B cell (primary cell): ENCODE measurements around the gene CATSPERD. TPM values are rescaled to one million over a fixed set of nuclear protein-coding genes. Genes with fewer than 3 reads are reported as not detected.

Experiments used
- ATAC-seq: fragments of 200-7000 bp; cut with Tn5 transposase; one replicate; pipeline ENCODE4 v1.10.0; 2021; ENCODE audit warnings: low read depth, mild to moderate bottlenecking, moderate number of reproducible peaks, moderate library complexity
- CTCF ChIA-PET: fragments of 350-600 bp; sonication (Branson Sonifier 250); formaldehyde crosslinking; loops from one replicate; lab custom pipeline; 2021; ENCODE audit warnings: antibody characterized with exemption, inconsistent platforms; lab: Charles Lee
- POLR2A ChIA-PET: fragments of 350-600 bp; sonication (Branson Sonifier 250); formaldehyde crosslinking; loops from one replicate; lab custom pipeline; 2021; ENCODE audit warnings: antibody characterized with exemption; lab: Charles Lee
- DNase-seq: peaks from one replicate; pipeline ENCODE4 v3.0.0; 2013
- H2AFZ ChIP-seq: 2 replicates; pipeline ENCODE4 v1.6.1; 2012; ENCODE audit warnings: mild to moderate bottlenecking, low read depth, low read length; ENCODE audit not compliant: insufficient read depth, poor library complexity, severe bottlenecking
- H3K27ac ChIP-seq, 2 donors: 1 replicate in 1 of 2; 2 replicates in 1 of 2; pipeline ENCODE4 v1.5.1; 2012 to 2013; ENCODE audit warnings: low read length in 2 of 2, mild to moderate bottlenecking in 2 of 2, moderate library complexity in 1 of 2
- H3K27me3 ChIP-seq, 4 experiments: fragments of 200-600 bp in 1 of 4; sonication (generic) in 1 of 4; replicated peaks in 1 of 4; 1 replicate in 2 of 4; 2 replicates in 2 of 4; pipeline versions ENCODE4 v1.6.1 to v1.7.0; 2013 to 2016; ENCODE audit warnings: low read length in 3 of 4, mild to moderate bottlenecking in 2 of 4, mixed read lengths in 1 of 4, moderate library complexity in 1 of 4; ENCODE audit not compliant: insufficient read depth in 4 of 4, control insufficient read depth in 3 of 4; ENCODE audit errors: control extremely low read depth in 1 of 4
- H3K36me3 ChIP-seq, 2 experiments: replicated peaks in 1 of 2; 1 replicate in 1 of 2; 2 replicates in 1 of 2; pipeline versions ENCODE4 v1.6.1 to v1.7.1; 2013; ENCODE audit warnings: low read length in 1 of 2; ENCODE audit not compliant: insufficient read depth in 2 of 2, control insufficient read depth in 1 of 2; ENCODE audit errors: control extremely low read depth in 1 of 2, extremely low read depth in 1 of 2
- H3K4me1 ChIP-seq, 2 donors: fragments of 200-600 bp in 1 of 2; sonication (generic) in 1 of 2; 1 replicate in 1 of 2; 2 replicates in 1 of 2; pipeline versions ENCODE4 v1.5.1 to v1.6.1; 2013 to 2017; ENCODE audit warnings: low read length in 2 of 2; ENCODE audit not compliant: control insufficient read depth in 2 of 2, insufficient read depth in 2 of 2
- H3K4me2 ChIP-seq: replicated peaks from 2 replicates; pipeline ENCODE3; 2012; ENCODE audit warnings: mild to moderate bottlenecking, low read depth, low read length; ENCODE audit not compliant: poor library complexity, severe bottlenecking
- H3K4me3 ChIP-seq, 5 experiments: fragments of 200-600 bp in 1 of 5; sonication (generic) in 1 of 5; 1 replicate in 3 of 5; 2 replicates in 2 of 5; pipeline versions ENCODE4 v1.5.1 to v1.7.0; 2011 to 2016; ENCODE audit warnings: low read length in 4 of 5, mild to moderate bottlenecking in 4 of 5, low read depth in 2 of 5, control low read depth in 1 of 5, moderate library complexity in 1 of 5; ENCODE audit not compliant: insufficient read depth in 1 of 5; ENCODE audit errors: control extremely low read depth in 1 of 5, extremely low read depth in 1 of 5
- H3K79me2 ChIP-seq: fragments of 200-600 bp; sonication (generic); one replicate; pipeline ENCODE4 v1.6.0; 2016; ENCODE audit warnings: low read length; ENCODE audit not compliant: control insufficient read depth, insufficient read depth
- H3K9ac ChIP-seq: fragments of 200-600 bp; sonication (generic); 2 replicates; pipeline ENCODE4 v1.6.1; 2017; ENCODE audit warnings: mild to moderate bottlenecking, low read length, moderate library complexity
- H3K9me3 ChIP-seq, 3 donors: one replicate each; pipeline versions ENCODE4 v1.6.1 to v1.7.1; 2013; ENCODE audit warnings: low read length in 2 of 3; ENCODE audit not compliant: control insufficient read depth in 2 of 3, insufficient read depth in 1 of 3; ENCODE audit errors: control extremely low read depth in 1 of 3
- H4K20me1 ChIP-seq: 2 replicates; pipeline ENCODE4 v1.6.0; 2012; ENCODE audit warnings: mild to moderate bottlenecking, low read length; ENCODE audit not compliant: insufficient read depth, control insufficient read depth, poor library complexity, severe bottlenecking
- H3K27ac Mint-ChIP-seq: one replicate; pipeline ENCODE4 v1.8.0; 2021; ENCODE audit warnings: mixed read lengths
- H3K27me3 Mint-ChIP-seq: one replicate; pipeline ENCODE4 v1.8.0; 2021; ENCODE audit warnings: mixed read lengths
- H3K4me1 Mint-ChIP-seq: one replicate; pipeline ENCODE4 v1.8.0; 2021; ENCODE audit warnings: mixed read lengths
- H3K4me3 Mint-ChIP-seq: one replicate; pipeline ENCODE4 v1.8.0; 2021; ENCODE audit warnings: mixed read lengths
- H3K9me3 Mint-ChIP-seq: one replicate; pipeline ENCODE4 v1.8.0; 2022; ENCODE audit warnings: mixed read lengths; ENCODE audit not compliant: insufficient read depth
- CTCF ChIP-seq: fragments of 200-600 bp; IDR thresholded peaks from one replicate; pipeline ENCODE4 v1.8.0; 2022; ENCODE audit warnings: antibody characterized with exemption, mild to moderate bottlenecking
- EZH2 ChIP-seq: IDR thresholded peaks from 2 replicates; pipeline ENCODE4 v1.6.1; 2012; ENCODE audit warnings: borderline replicate concordance, low read depth, mild to moderate bottlenecking, moderate library complexity, low read length; ENCODE audit not compliant: insufficient read depth, poor library complexity, severe bottlenecking
- WGBS: methylation state at CpG from one replicate; pipeline ENCODE4 v1.1.5; 2013; ENCODE audit warnings: missing lambda C conversion rate; ENCODE audit not compliant: insufficient coverage; 5-methylcytosine and 5-hydroxymethylcytosine counted together
- intact Hi-C: fragments of 100-400 bp; cut with micrococcal nuclease; formaldehyde crosslinking; loops from one replicate; pipeline ENCODE4 v1.10.0; 2022
- polyA plus RNA-seq: library from polyadenylated mRNA; depleted of rRNA; stranded (reverse); fragments of >200 nt; gene quantifications from 2 replicates; pipeline ENCODE4 v1.2.3, GENCODE V29; 2012
- total RNA-seq, 2 donors: library from RNA; stranded (reverse); fragments of 120-200 nt in 1 of 2; gene quantifications; 1 replicate in 1 of 2; 2 replicates in 1 of 2; pipeline versions ENCODE4 v1.2.3 to v1.2.4, GENCODE V29; 2013 to 2022

The CATSPERD gene
- total and polyA plus RNA-seq, 2 donors (not counting 1 experiment from before 2014, with no cell fraction given), result not detected

- H3K4me3 Mint-ChIP-seq, result peak overlapping the region; percentile 77
- Histone ChIP-seq H3K79me2 (peaks cover 41% of the 10 kb centered on the region), H3K4me2 (no peak overlapping the region), H3K9me3 (peaks cover 0 to 7% (median 0%) of the 10 kb centered on the region in 3 donors), H3K27me3 (no peaks in the 10 kb centered on the region), H3K4me1 (peaks cover 3 to 23% of the 10 kb centered on the region in 2 donors), H3K36me3 (peaks cover 0 to 52% of the 10 kb centered on the region in 2 experiments), H3K4me3 (no peak overlapping the region), H2AFZ (no peak overlapping the region), H3K27ac (no peak overlapping the region), H3K9ac (no peak overlapping the region), H4K20me1 (peaks cover 76% of the 10 kb centered on the region)
- no peaks in the 10 kb centered on the region for H3K9me3 Mint-ChIP-seq
- H3K27ac Mint-ChIP-seq, result peak overlapping the region; percentile 86
- peaks cover 33% of the 10 kb centered on the region for H3K4me1 Mint-ChIP-seq
- DNase-seq (peak; percentile 40), ATAC-seq (no peak)
- CTCF ChIA-PET, result no interaction called here
- no peaks in the 10 kb centered on the region for H3K27me3 Mint-ChIP-seq
- TF ChIP-seq EZH2 (no peak), CTCF (no peak)
- WGBS, result 80% methylated on average over 6 of the region's 7 CpGs
- intact Hi-C loops, result loop anchor here (5.0 kb wide), 1 partner anchor 970 kb away; the partner anchor contains the start of gene DPP9
- POLR2A ChIA-PET, result no interaction called here
Observed at GRCh38 chr19:5692723-5693194, 27.7 kb upstream of the CATSPERD start.
